BJ (cell line): ENCODE results near the gene PIP5K1C. TPM values are rescaled to one million over a fixed set of nuclear protein-coding genes. Genes with fewer than 3 reads are reported as not detected.

Source experiments
- CTCF ChIA-PET: fragments of 350-600 bp; formaldehyde crosslinking; extraction: SDS; loops from one replicate; lab custom pipeline; 2021; ENCODE audit warnings: antibody characterized with exemption, inconsistent platforms; lab: Yijun Ruan, JAX
- POLR2A ChIA-PET: fragments of 300-600 bp; sonication (Branson Sonifier 250); formaldehyde crosslinking; extraction: SDS; loops from one replicate; lab custom pipeline; 2021; ENCODE audit warnings: antibody characterized with exemption; lab: Charles Lee
- DNase-seq: peaks from one replicate; pipeline ENCODE4 v3.0.0-alpha.2; 2011; ENCODE audit warnings: low read depth
- H3K27me3 ChIP-seq: 2 replicates; pipeline ENCODE4 v1.6.0; 2011; ENCODE audit warnings: low read length; ENCODE audit not compliant: control insufficient read depth, insufficient read depth
- H3K36me3 ChIP-seq: 2 replicates; pipeline ENCODE4 v1.5.1; 2011; ENCODE audit warnings: low read length; ENCODE audit not compliant: control insufficient read depth, insufficient read depth
- H3K4me3 ChIP-seq: 2 replicates; pipeline ENCODE4 v1.5.1; 2011; ENCODE audit warnings: low read depth, mild to moderate bottlenecking, control low read depth, low read length
- CTCF ChIP-seq: IDR thresholded peaks from 2 replicates; pipeline ENCODE4 v1.5.1; 2011; ENCODE audit warnings: low read depth, mild to moderate bottlenecking, control low read depth, inconsistent platforms, low read length, moderate library complexity; ENCODE audit not compliant: insufficient read depth
- polyA plus RNA-seq: library from polyadenylated mRNA; depleted of rRNA; stranded (reverse); fragments of >200 nt; gene quantifications from 2 replicates; pipeline ENCODE4 v1.2.3, GENCODE V29; 2011

Gene PIP5K1C
- polyA plus RNA-seq, 1 experiment: 35.3 TPM

GRCh38 chr19:3697671-3698385, 2.4 kb downstream of the PIP5K1C start:
- peak overlapping the region; percentile 93 for H3K4me3 ChIP-seq
- DNase-seq: no peak
- ChIA-PET CTCF (interaction anchor here (0.8 to 9.5 kb wide), 5 partner anchors 10 to 31 kb away, joined by 3 to 99 read pairs (median 3); no protein-coding TSS in a partner anchor), POLR2A (interaction anchor here (0.7 kb wide), 1 partner anchor 1229 kb away, joined by 3 read pairs; no protein-coding TSS in a partner anchor)
- no peaks in the 10 kb centered on the region for H3K27me3 ChIP-seq
- TF ChIP-seq CTCF: no peak
- H3K36me3 ChIP-seq: peaks cover 9% of the 10 kb centered on the region; the same call in 1 of the 2 replicates

- ChIA-PET CTCF (interaction anchor here (0.8 to 9.5 kb wide), 5 partner anchors 9 to 31 kb away, joined by 3 to 99 read pairs (median 3); no protein-coding TSS in a partner anchor), POLR2A (interaction anchor here (0.7 kb wide), 1 partner anchor 1230 kb away, joined by 3 read pairs; no protein-coding TSS in a partner anchor)
- Histone ChIP-seq H3K36me3 (peaks cover 10% of the 10 kb centered on the region; the same call in 1 of the 2 replicates), H3K4me3 (no peak overlapping the region), H3K27me3 (no peaks in the 10 kb centered on the region)
- no peak for TF ChIP-seq CTCF
- no peak for DNase-seq
These were observed 3.2 kb downstream of the PIP5K1C start for GRCh38 chr19:3697094-3697493.

- Histone ChIP-seq H3K36me3 (peaks cover 10% of the 10 kb centered on the region; the same call in 1 of the 2 replicates), H3K27me3 (no peaks in the 10 kb centered on the region), H3K4me3 (no peak overlapping the region)
- no peak for TF ChIP-seq CTCF
- CTCF ChIA-PET: interaction anchor here (1.0 to 9.5 kb wide), 4 partner anchors 8 to 30 kb away, joined by 3 to 99 read pairs (median 3); no protein-coding TSS in a partner anchor
- POLR2A ChIA-PET: no interaction called here
- no peak for DNase-seq
These were observed 3.6 kb downstream of the PIP5K1C start for GRCh38 chr19:3696660-3696995.

GRCh38 chr19:3695986-3696659, 4.1 kb downstream of the PIP5K1C start:
- DNase-seq: no peak
- no peaks in the 10 kb centered on the region for H3K27me3 ChIP-seq
- peaks cover 10% of the 10 kb centered on the region; the same call in 1 of the 2 replicates for H3K36me3 ChIP-seq
- TF ChIP-seq CTCF: no peak
- no peak overlapping the region for H3K4me3 ChIP-seq
- ChIA-PET CTCF (interaction anchor here (1.0 to 1.3 kb wide), 3 partner anchors 10 to 42 kb away, joined by 3 to 5 read pairs (median 3); no protein-coding TSS in a partner anchor), POLR2A (no interaction called here)
